Stimulated activated CD4-positive, alpha-beta T cell treated with anti-CD3 and anti-CD28 coated beads, Interleukin-12 subunit alpha, Interleukin-12 subunit beta, amount 100 ng/mL, for 48 hours (primary cell): ENCODE measurements around the gene SEMA3A.

Source experiments
- DNase-seq, 3 donors: peaks; one replicate each; pipeline ENCODE4 v3.0.0-alpha.2; 2020; ENCODE audit warnings: low read depth in 2 of 3, low spot score in 1 of 3

Gene SEMA3A

GRCh38 chr7:84196084-84196503, 1.5 kb upstream of the SEMA3A start:
- no peak for DNase-seq

GRCh38 chr7:84195295-84196060, 889 bp upstream of the SEMA3A start:
- DNase-seq: no peak

DNA sequence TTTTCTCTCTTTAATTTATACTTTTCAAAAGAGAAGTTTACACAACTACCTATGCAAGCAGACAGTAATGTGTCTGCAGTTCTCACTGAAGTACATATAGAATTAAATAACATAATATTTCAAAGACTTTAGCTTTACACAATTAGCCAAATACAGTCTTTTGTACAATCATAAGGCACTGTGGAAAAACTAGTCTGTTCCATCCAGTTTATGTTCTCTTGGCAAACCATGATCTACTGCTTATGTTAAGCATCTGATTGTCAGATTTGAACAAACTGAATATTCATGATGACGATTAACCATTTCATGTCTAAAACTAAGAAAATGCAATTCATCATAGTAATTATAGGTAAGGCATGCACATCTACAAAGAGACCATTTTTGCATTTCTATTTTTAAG, 842 bp downstream of the SEMA3A start:
- no peak for DNase-seq

DNA sequence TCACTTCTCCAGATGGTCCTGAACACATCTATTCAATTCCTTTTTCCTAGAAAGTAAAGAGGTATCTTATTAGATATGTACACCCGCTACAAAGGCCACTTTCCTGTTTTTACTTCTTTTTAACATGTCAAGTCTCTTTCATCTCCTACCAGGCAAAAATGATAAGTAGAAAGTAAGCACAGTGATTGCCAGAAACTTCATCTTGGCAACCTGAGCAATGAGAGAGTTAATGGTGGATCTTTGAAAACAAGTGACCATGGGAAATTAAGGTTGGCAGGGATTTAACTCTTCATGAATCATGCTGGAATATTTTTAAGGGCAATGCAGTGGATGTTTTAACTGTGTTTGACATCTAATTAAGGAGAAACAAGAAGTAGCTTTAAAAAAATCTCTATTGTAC, 2.7 kb downstream of the SEMA3A start:
- no peak for DNase-seq

- DNase-seq: no peak
Measured at GRCh38 chr7:84191261-84191660, 3.3 kb downstream of the SEMA3A start.

- no peak for DNase-seq
Measured at GRCh38 chr7:84190016-84190705, 4.4 kb downstream of the SEMA3A start.

GRCh38 chr7:84188786-84189405, 5.7 kb downstream of the SEMA3A start:
- DNase-seq: no peak

- DNase-seq: no peak
Measured at GRCh38 chr7:84187813-84188510, 6.6 kb downstream of the SEMA3A start.

- DNase-seq: no peak
Measured at GRCh38 chr7:84187087-84187805, 7.3 kb downstream of the SEMA3A start.

DNA sequence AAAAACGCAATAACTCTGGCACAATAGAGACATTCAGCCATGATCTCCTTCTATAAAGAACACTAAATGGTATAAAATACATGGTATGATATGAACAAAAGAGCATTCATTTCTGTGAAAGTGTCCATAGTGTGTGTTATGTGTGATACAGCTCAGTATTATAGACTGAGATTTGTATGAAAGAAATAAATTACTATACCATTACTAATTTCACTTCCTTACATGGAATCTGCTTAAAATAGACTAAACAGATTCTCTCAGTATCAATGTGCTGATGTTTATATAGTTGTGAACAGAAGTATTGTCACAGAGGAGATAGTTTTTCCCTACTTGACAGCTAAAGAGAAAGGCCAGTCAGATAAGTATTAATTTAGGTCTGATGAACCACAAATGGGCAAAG, 10.8 kb downstream of the SEMA3A start:
- no peak for DNase-seq

GRCh38 chr7:84182301-84182700, 12.3 kb downstream of the SEMA3A start:
- no peak for DNase-seq

- DNase-seq: no peak
Measured at GRCh38 chr7:84181628-84182027, 13.0 kb downstream of the SEMA3A start.

- no peak for DNase-seq
Measured at GRCh38 chr7:84177758-84178412, 16.7 kb downstream of the SEMA3A start.

GRCh38 chr7:84176716-84177115, 17.9 kb downstream of the SEMA3A start:
- no peak for DNase-seq

GRCh38 chr7:84175461-84175860, 19.1 kb downstream of the SEMA3A start:
- no peak for DNase-seq

GRCh38 chr7:84170646-84171045, 23.9 kb downstream of the SEMA3A start:
- no peak for DNase-seq

- DNase-seq: no peak
Measured at GRCh38 chr7:84162584-84162983, 32.0 kb downstream of the SEMA3A start.

DNA sequence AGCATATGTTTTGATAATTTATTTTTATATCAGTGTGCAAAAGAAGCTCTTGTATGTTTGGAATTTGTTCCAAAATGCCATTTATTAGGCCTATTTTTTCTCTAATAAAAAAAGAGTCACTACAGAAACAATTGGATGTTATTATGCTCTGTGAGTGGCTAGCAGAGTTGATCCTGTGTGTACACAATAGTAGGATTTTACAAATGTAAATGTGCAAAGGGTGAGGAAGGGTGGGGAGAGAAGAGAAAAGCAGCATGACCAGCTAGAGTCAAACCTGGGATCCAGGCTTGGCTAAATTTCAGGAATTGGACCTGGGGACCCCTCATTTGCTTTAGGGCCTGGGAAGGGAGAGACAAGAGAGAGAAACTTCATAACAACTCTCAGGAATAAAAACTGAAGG, 32.5 kb downstream of the SEMA3A start:
- no peak for DNase-seq

GRCh38 chr7:84161398-84161797, 33.2 kb downstream of the SEMA3A start:
- DNase-seq: no peak

GRCh38 chr7:84159435-84159834, 35.2 kb downstream of the SEMA3A start:
- DNase-seq: no peak

DNA sequence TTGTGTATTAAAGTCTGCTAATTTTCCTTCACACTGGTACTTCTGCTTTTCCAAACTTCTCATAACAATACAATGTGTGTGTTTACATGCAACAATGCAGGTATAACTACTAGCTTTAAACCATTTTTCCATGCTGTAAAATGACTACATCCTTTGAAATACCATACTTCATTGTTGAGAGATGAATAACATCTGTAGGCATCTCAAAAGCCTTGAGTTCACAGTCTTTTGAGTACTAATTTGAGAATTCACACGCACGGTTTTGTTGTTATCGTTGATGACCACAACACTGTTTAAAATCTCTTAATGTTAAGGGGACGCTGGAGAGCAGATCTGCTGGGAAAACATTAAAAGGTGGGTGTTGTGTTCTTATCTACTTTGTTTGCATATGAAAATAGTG, 37.4 kb downstream of the SEMA3A start:
- no peak for DNase-seq
